A549 (cell line): ENCODE data around the gene FOXM1. TPM values are rescaled to one million over a fixed set of nuclear protein-coding genes. Genes with fewer than 3 reads are reported as not detected.
A peak's percentile ranks its signal among the peaks of the same experiment; 100 is the strongest.

Source experiments
- ATAC-seq, 2 experiments: fragments of 200-7000 bp in 1 of 2; fragments of >200 bp in 1 of 2; cut with Nextera tagmentation in 1 of 2; cut with Tn5 transposase in 1 of 2; 3 replicates each; pipeline versions ENCODE4 v1.8.0 to v1.9.1; 2018 to 2020; ENCODE audit warnings: mild to moderate bottlenecking in 1 of 2, moderate library complexity in 1 of 2
- CTCF ChIA-PET: fragments of 300-600 bp; sonication (Branson Sonifier 250); formaldehyde crosslinking; extraction: SDS; loops from one replicate; lab custom pipeline; 2021; ENCODE audit warnings: antibody characterized with exemption, inconsistent platforms; lab: Yijun Ruan, JAX
- POLR2A ChIA-PET: fragments of 350-600 bp; formaldehyde crosslinking; extraction: SDS; loops from one replicate; lab custom pipeline; 2021; ENCODE audit warnings: antibody characterized with exemption, inconsistent platforms; lab: Yijun Ruan, JAX
- DNase-seq, 2 experiments: peaks; one replicate each; pipeline versions ENCODE4 v3.0.0 to v3.0.0-alpha.2; 2011 to 2016; ENCODE audit warnings: low read depth in 1 of 2, low spot score in 1 of 2
- FAIRE-seq: peaks from 2 replicates; lab custom pipeline; 2011; peaks lifted over from hg19 to GRCh38; lab: Jason Lieb, UNC
- H3K27ac ChIP-seq, 2 experiments: fragments of >200 bp; sonication (Bioruptor Twin); formaldehyde crosslinking; 3 replicates each; pipeline ENCODE4 v1.5.1; 2016 to 2017
- H3K4me1 ChIP-seq: fragments of >200 bp; sonication (Bioruptor Twin); formaldehyde crosslinking; 3 replicates; pipeline ENCODE4 v1.6.1; 2016
- H3K4me2 ChIP-seq: fragments of >200 bp; sonication (Bioruptor Twin); formaldehyde crosslinking; 3 replicates; pipeline ENCODE4 v1.6.1; 2016
- H3K4me3 ChIP-seq: fragments of >200 bp; sonication (Bioruptor Twin); formaldehyde crosslinking; 3 replicates; pipeline ENCODE4 v1.5.1; 2016
- H3K9me3 ChIP-seq: fragments of >200 bp; sonication (Bioruptor Twin); formaldehyde crosslinking; 3 replicates; pipeline ENCODE4 v1.6.1; 2016
- CBX8 ChIP-seq: fragments of 200-600 bp; sonication (generic); IDR thresholded peaks from 2 replicates; pipeline ENCODE4 v1.6.1; 2016
- CHD2 ChIP-seq: fragments of 150-350 bp; IDR thresholded peaks from 2 replicates; pipeline ENCODE4 v1.6.1; 2014; ENCODE audit warnings: low read length; ENCODE audit not compliant: partially characterized antibody
- CTCF ChIP-seq: fragments of >200 bp; sonication (Bioruptor Twin); formaldehyde crosslinking; IDR thresholded peaks from 3 replicates; pipeline ENCODE4 v1.5.1; 2016
- E2F6 ChIP-seq: IDR thresholded peaks from 2 replicates; pipeline ENCODE4 v1.6.1; 2012; ENCODE audit warnings: low read depth, borderline replicate concordance
- ELK1 ChIP-seq: fragments of 150-350 bp; IDR thresholded peaks from 2 replicates; pipeline ENCODE4 v1.6.1; 2014; ENCODE audit warnings: low read depth, mild to moderate bottlenecking, low read length
- ESRRA ChIP-seq: fragments of 150-350 bp; IDR thresholded peaks from 2 replicates; pipeline ENCODE4 v1.6.1; 2014; ENCODE audit warnings: mild to moderate bottlenecking, low read length, borderline replicate concordance
- HDAC2 ChIP-seq: fragments of 200-600 bp; sonication (generic); IDR thresholded peaks from 2 replicates; pipeline ENCODE4 v1.6.1; 2016
- HMGXB4 ChIP-seq: fragments of 250-450 bp; sonication (Bioruptor Pico); IDR thresholded peaks from 2 replicates; pipeline ENCODE4 v1.5.0; 2021; ENCODE audit warnings: mild to moderate bottlenecking, moderate library complexity, borderline replicate concordance
- HOXA7 ChIP-seq: fragments of 250-450 bp; sonication (Bioruptor Pico); IDR thresholded peaks from 2 replicates; pipeline ENCODE4 v1.5.0; 2020; ENCODE audit warnings: mild to moderate bottlenecking, moderate library complexity
- JUNB ChIP-seq: fragments of >200 bp; sonication (Bioruptor Twin); formaldehyde crosslinking; IDR thresholded peaks from 2 replicates; pipeline ENCODE4 v1.6.1; 2016
- KDM5A ChIP-seq: fragments of 200-600 bp; sonication (generic); IDR thresholded peaks from 2 replicates; pipeline ENCODE4 v1.6.1; 2016; ENCODE audit warnings: antibody characterized with exemption, mild to moderate bottlenecking
- MAFK ChIP-seq: fragments of 450-650 bp; IDR thresholded peaks from 2 replicates; pipeline ENCODE4 v1.6.1; 2014; ENCODE audit not compliant: partially characterized antibody
- MYC ChIP-seq: IDR thresholded peaks from 2 replicates; pipeline ENCODE4 v1.6.1; 2012; ENCODE audit warnings: mild to moderate bottlenecking, inconsistent platforms, low read length, improper control_type of control experiment, borderline replicate concordance
- NFE2L2 ChIP-seq: fragments of 150-350 bp; conservative IDR thresholded peaks from 2 replicates; pipeline ENCODE4 v1.6.1; 2014; ENCODE audit warnings: low read length
- NR3C1 ChIP-seq: fragments of >200 bp; sonication (Bioruptor Twin); formaldehyde crosslinking; IDR thresholded peaks from 3 replicates; pipeline ENCODE4 v1.6.1; 2017
- PBX3 ChIP-seq: IDR thresholded peaks from 2 replicates; pipeline ENCODE4 v1.6.1; 2012
- PHF8 ChIP-seq: fragments of 200-600 bp; sonication (generic); IDR thresholded peaks from 2 replicates; pipeline ENCODE4 v1.6.1; 2016; ENCODE audit warnings: low read depth, mild to moderate bottlenecking, antibody characterized with exemption, moderate library complexity, borderline replicate concordance
- RAD21 ChIP-seq, 2 experiments: fragments of >200 bp in 1 of 2; sonication (Bioruptor Twin) in 1 of 2; formaldehyde crosslinking in 1 of 2; IDR thresholded peaks in 1 of 2; conservative IDR thresholded peaks in 1 of 2; 2 replicates in 1 of 2; 3 replicates in 1 of 2; pipeline ENCODE4 v1.6.1; 2012 to 2018; ENCODE audit warnings: inconsistent platforms in 1 of 2
- RARB ChIP-seq: fragments of 250-450 bp; sonication (Bioruptor Pico); IDR thresholded peaks from 2 replicates; pipeline ENCODE4 v1.8.0; 2021; ENCODE audit warnings: mild to moderate bottlenecking, moderate library complexity
- REST ChIP-seq: fragments of 200-600 bp; sonication (generic); IDR thresholded peaks from 2 replicates; pipeline ENCODE4 v1.6.1; 2016; ENCODE audit warnings: antibody characterized with exemption, mild to moderate bottlenecking, moderate library complexity
- RFX5 ChIP-seq: fragments of 450-650 bp; IDR thresholded peaks from 2 replicates; pipeline ENCODE4 v1.7.1; 2014; ENCODE audit warnings: antibody characterized with exemption, mild to moderate bottlenecking, moderate library complexity
- TFCP2L1 ChIP-seq: fragments of 250-450 bp; sonication (Bioruptor Pico); IDR thresholded peaks from 2 replicates; pipeline ENCODE4 v1.5.0; 2021; ENCODE audit warnings: mild to moderate bottlenecking
- USF2 ChIP-seq: fragments of 450-650 bp; IDR thresholded peaks from 2 replicates; pipeline ENCODE4 v1.6.1; 2014; ENCODE audit warnings: antibody characterized with exemption
- ZC3H11A ChIP-seq: fragments of 450-650 bp; IDR thresholded peaks from 2 replicates; pipeline ENCODE4 v1.6.1; 2014; ENCODE audit warnings: antibody characterized with exemption, mild to moderate bottlenecking
- ZNF302 ChIP-seq: fragments of 250-450 bp; sonication (Bioruptor Pico); IDR thresholded peaks from 2 replicates; pipeline ENCODE4 v1.9.0; 2021; ENCODE audit warnings: inconsistent platforms, mild to moderate bottlenecking, moderate library complexity
- ZSCAN20 ChIP-seq: fragments of 250-450 bp; sonication (Bioruptor Pico); IDR thresholded peaks from 2 replicates; pipeline ENCODE4 v1.8.0; 2022; ENCODE audit warnings: mild to moderate bottlenecking, moderate library complexity
- WGBS: methylation state at CpG from one replicate; pipeline ENCODE4 v1.1.6; 2017; ENCODE audit errors: missing lambda C conversion rate; 5-methylcytosine and 5-hydroxymethylcytosine counted together
- polyA minus RNA-seq: library from RNA; depleted of rRNA, polyadenylated mRNA; stranded (reverse); fragments of >200 nt; gene quantifications from 2 replicates; pipeline ENCODE4 v1.2.3, GENCODE V29; 2011; rRNA and poly(A)+ RNA removed
- polyA plus RNA-seq, 4 experiments: library from polyadenylated mRNA; depleted of rRNA in 3 of 4; stranded (reverse); fragments of >200 nt; fragmentation: RNase III in 1 of 4; extraction: RNeasy Plus Mini Kit Qiagen cat#74134 plus additional on column Dnase treatment in 1 of 4; gene quantifications; 2 replicates in 3 of 4; 3 replicates in 1 of 4; pipeline ENCODE4 v1.2.3, GENCODE V29; 2011 to 2017

FOXM1 gene
- 40.3 and 47.8 TPM in 2 replicates for polyA plus RNA-seq (2011; rRNA removed)
- 85.0 and 100 TPM in 2 replicates for polyA plus RNA-seq (2012; cell fraction: cytosol; rRNA removed)
- polyA plus RNA-seq (2012; cell fraction: nucleus; rRNA removed) = 97.8 and 105 TPM in 2 replicates
- 84.0 to 84.2 TPM (median 84.2 TPM) in 3 replicates for polyA plus RNA-seq (2017; fragmentation: RNase III; extraction: RNeasy Plus Mini Kit Qiagen cat#74134 plus additional on column Dnase treatment)
- 83.4 and 98.6 TPM in 2 replicates for polyA minus RNA-seq

GRCh38 chr12:2877047-2877952 lies at the start of gene FOXM1, which contains the start of gene RHNO1:
TSS of gene FOXM1 (minus strand) at chr12:2877174. CDS start at chr12:2874478, 2,696 bp downstream.
TSS of gene RHNO1 (plus strand) at chr12:2877223. CDS start at chr12:2885367, 8,144 bp downstream.
- Histone ChIP-seq H3K27ac (peak within 1 kb of the TSS; percentile 95 to 96), H3K4me2 (peak within 1 kb of the TSS; percentile 85), H3K4me1 (peaks cover 12% of the 10 kb centered on the region), H3K4me3 (peak within 1 kb of the TSS; percentile 89), H3K9me3 (no peaks in the 10 kb centered on the region)
- FAIRE-seq (no peak), DNase-seq (peak; percentile 93 to 95), ATAC-seq (peak; percentile 90 to 92)
- POLR2A ChIA-PET = interaction anchor here (0.6 to 2.1 kb wide), 7 partner anchors 8 to 83 kb away, joined by 3 to 14 read pairs (median 3); partner anchors contain the start of genes ITFG2 and TULP3
- 1% methylated on average over 47 of the region's 70 CpGs for WGBS
- CTCF ChIA-PET = interaction anchor here (0.6 to 1.4 kb wide), 8 partner anchors 8 to 67 kb away, joined by 3 to 7 read pairs (median 3); no protein-coding TSS in a partner anchor
- TF ChIP-seq MAFK (no peak), ESRRA (no peak), RFX5 (no peak), ZSCAN20 (no peak), CHD2 (no peak), NFE2L2 (no peak), RARB (no peak), PBX3 (no peak), HDAC2 (no peak), E2F6 (no peak), NR3C1 (no peak), ZC3H11A (no peak), ZNF302 (CRISPR knock-in tag) (no peak), HMGXB4 (no peak), CTCF (no peak), TFCP2L1 (CRISPR knock-in tag) (peak; percentile 84; the same call in 1 of the 2 replicates), RAD21 (conservative IDR thresholded peaks at IDR 0.05 in 1 of 2, IDR thresholded peaks at IDR 0.05 in 1 of 2) (no peak), HOXA7 (no peak), REST (no peak), ELK1 (no peak), JUNB (no peak), MYC (no peak; the same call in 1 of the 2 replicates), CBX8 (no peak), PHF8 (peak; percentile 86), KDM5A (0 out of 2 replicates have a peak, but pooled peaks have one; percentile 38), USF2 (peak; percentile 93)
